OCI-LY7 (cell line): ENCODE results near the gene TBC1D21. TPM values are rescaled to one million over a fixed set of nuclear protein-coding genes. Genes with fewer than 3 reads are reported as not detected.

ENCODE experiments used
- BruUV-seq: library from RNA; stranded (reverse); fragments of 400-500 nt; replicated peaks from 2 replicates; lab custom pipeline; 2021; lab: Mats Ljungman, UMichigan
- CTCF ChIA-PET: fragments of 300-600 bp; sonication (Branson Sonifier 250); formaldehyde crosslinking; loops from one replicate; lab custom pipeline; 2022; ENCODE audit warnings: antibody characterized with exemption; ENCODE audit not compliant: unreplicated experiment; lab: Charles Lee
- POLR2A ChIA-PET: fragments of 300-600 bp; sonication (Branson Sonifier 250); formaldehyde crosslinking; loops from one replicate; lab custom pipeline; 2022; ENCODE audit warnings: antibody characterized with exemption; lab: Charles Lee
- DNase-seq: peaks from one replicate; pipeline ENCODE4 v3.0.0-alpha.2; 2015; ENCODE audit warnings: low spot score
- H2AFZ ChIP-seq: fragments of 200-600 bp; sonication (generic), shearing (Covaris generic); 2 replicates; pipeline ENCODE4 v1.6.1; 2014; ENCODE audit warnings: mild to moderate bottlenecking, antibody characterized with exemption, low read length, moderate library complexity
- H3K27ac ChIP-seq: fragments of 200-600 bp; sonication (generic); 2 replicates; pipeline ENCODE4 v1.5.1; 2014; ENCODE audit warnings: mixed run types, low read depth, mild to moderate bottlenecking, moderate library complexity, low read length, inconsistent platforms; ENCODE audit not compliant: poor library complexity, severe bottlenecking
- H3K36me3 ChIP-seq: fragments of 200-600 bp; sonication (generic); 2 replicates; pipeline ENCODE4 v1.6.1; 2014; ENCODE audit warnings: mild to moderate bottlenecking, antibody characterized with exemption, low read length, moderate library complexity, mixed read lengths; ENCODE audit not compliant: insufficient read depth
- H3K4me1 ChIP-seq: fragments of 200-600 bp; sonication (generic); 2 replicates; pipeline ENCODE4 v1.5.1; 2014; ENCODE audit warnings: mild to moderate bottlenecking, low read length; ENCODE audit not compliant: insufficient read depth, poor library complexity, severe bottlenecking
- H3K4me2 ChIP-seq: fragments of 200-600 bp; sonication (generic); 2 replicates; pipeline ENCODE4 v1.6.1; 2014; ENCODE audit warnings: mild to moderate bottlenecking, low read length
- H3K4me3 ChIP-seq: fragments of 200-600 bp; sonication (generic); 2 replicates; pipeline ENCODE4 v1.5.1; 2014; ENCODE audit warnings: mild to moderate bottlenecking, low read depth, low read length; ENCODE audit not compliant: poor library complexity, severe bottlenecking
- H3K79me2 ChIP-seq: fragments of 200-600 bp; sonication (generic); 2 replicates; pipeline ENCODE4 v1.6.1; 2016; ENCODE audit warnings: low read depth, mild to moderate bottlenecking, low read length, moderate library complexity, mixed read lengths; ENCODE audit not compliant: insufficient read depth
- H3K9me2 ChIP-seq: fragments of 200-600 bp; sonication (generic); 2 replicates; pipeline ENCODE4 v1.6.1; 2016; ENCODE audit warnings: mild to moderate bottlenecking, low read length, mixed read lengths; ENCODE audit not compliant: insufficient read depth
- H3K9me3 ChIP-seq: fragments of 200-600 bp; sonication (generic); 2 replicates; pipeline ENCODE4 v1.6.1; 2014; ENCODE audit warnings: mild to moderate bottlenecking, mixed run types, low read length, mixed read lengths
- H4K20me1 ChIP-seq: fragments of 200-600 bp; sonication (generic); 2 replicates; pipeline ENCODE4 v1.6.1; 2014; ENCODE audit warnings: mild to moderate bottlenecking, antibody characterized with exemption, low read length, moderate library complexity, mixed read lengths; ENCODE audit not compliant: insufficient read depth
- EZH2phosphoT487 ChIP-seq: fragments of 200-600 bp; sonication (generic); IDR thresholded peaks from 2 replicates; pipeline ENCODE4 v1.6.1; 2018; ENCODE audit warnings: low read depth, borderline replicate concordance, mild to moderate bottlenecking, mixed run types, antibody characterized with exemption, low read length, moderate library complexity, mixed read lengths
- intact Hi-C: fragments of 100-400 bp; cut with micrococcal nuclease; formaldehyde crosslinking; loops from one replicate; pipeline ENCODE4 v1.10.0; 2022; ENCODE audit not compliant: unreplicated experiment
- total RNA-seq, 2 experiments: library from RNA; depleted of rRNA in 1 of 2; stranded (reverse); fragments of >200 nt in 1 of 2; shearing (Covaris generic) in 1 of 2; gene quantifications; 2 replicates each; pipeline ENCODE4 v1.2.3, GENCODE V29; 2014 to 2022
- TF ChIP-seq, protein P1 (sequence below): fragments of 200-600 bp; sonication (generic); conservative IDR thresholded peaks from 2 replicates; pipeline ENCODE4 v1.5.1; 2014; ENCODE audit warnings: mild to moderate bottlenecking, antibody characterized with exemption, low read length, moderate library complexity, mixed read lengths

TBC1D21 gene
- total RNA-seq, 2 experiments from 2014 or later = not detected

DNA sequence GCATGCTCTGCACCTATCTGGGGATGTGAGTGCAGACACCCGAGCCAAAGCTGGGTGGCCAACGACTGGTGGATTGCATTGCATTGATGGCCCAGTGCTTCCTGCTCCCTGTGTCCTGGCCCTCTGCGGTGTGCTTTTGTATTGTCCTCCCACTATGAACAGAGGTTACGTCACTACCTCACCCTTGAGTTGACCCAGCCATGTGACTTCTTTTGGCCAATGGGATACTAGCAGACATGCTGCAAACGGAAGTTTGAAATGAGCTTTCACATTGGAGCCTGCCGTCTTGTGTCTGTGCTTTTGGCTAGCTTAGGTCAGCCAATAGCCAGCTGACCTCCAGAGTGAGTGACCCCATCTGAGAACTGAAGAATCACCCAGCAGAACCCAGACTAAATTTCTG, 15.3 kb upstream of the TBC1D21 start:
- TF ChIP-seq, protein P1, sequence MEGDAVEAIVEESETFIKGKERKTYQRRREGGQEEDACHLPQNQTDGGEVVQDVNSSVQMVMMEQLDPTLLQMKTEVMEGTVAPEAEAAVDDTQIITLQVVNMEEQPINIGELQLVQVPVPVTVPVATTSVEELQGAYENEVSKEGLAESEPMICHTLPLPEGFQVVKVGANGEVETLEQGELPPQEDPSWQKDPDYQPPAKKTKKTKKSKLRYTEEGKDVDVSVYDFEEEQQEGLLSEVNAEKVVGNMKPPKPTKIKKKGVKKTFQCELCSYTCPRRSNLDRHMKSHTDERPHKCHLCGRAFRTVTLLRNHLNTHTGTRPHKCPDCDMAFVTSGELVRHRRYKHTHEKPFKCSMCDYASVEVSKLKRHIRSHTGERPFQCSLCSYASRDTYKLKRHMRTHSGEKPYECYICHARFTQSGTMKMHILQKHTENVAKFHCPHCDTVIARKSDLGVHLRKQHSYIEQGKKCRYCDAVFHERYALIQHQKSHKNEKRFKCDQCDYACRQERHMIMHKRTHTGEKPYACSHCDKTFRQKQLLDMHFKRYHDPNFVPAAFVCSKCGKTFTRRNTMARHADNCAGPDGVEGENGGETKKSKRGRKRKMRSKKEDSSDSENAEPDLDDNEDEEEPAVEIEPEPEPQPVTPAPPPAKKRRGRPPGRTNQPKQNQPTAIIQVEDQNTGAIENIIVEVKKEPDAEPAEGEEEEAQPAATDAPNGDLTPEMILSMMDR = no peak
- no peak for TF ChIP-seq EZH2phosphoT487
- Histone ChIP-seq H3K9me2 (no peaks in the 10 kb centered on the region), H3K4me3 (no peak overlapping the region), H2AFZ (no peak overlapping the region), H3K27ac (no peak overlapping the region), H3K79me2 (no peaks in the 10 kb centered on the region), H3K36me3 (no peaks in the 10 kb centered on the region), H3K9me3 (no peaks in the 10 kb centered on the region), H3K4me2 (no peak overlapping the region), H4K20me1 (no peaks in the 10 kb centered on the region), H3K4me1 (no peaks in the 10 kb centered on the region)
- BruUV-seq = no TSS peak
- ChIA-PET POLR2A (no interaction called here), CTCF (interaction anchor here (0.6 kb wide), 1 partner anchor 729 kb away, joined by 3 read pairs; no protein-coding TSS in a partner anchor)
- DNase-seq = no peak
- intact Hi-C loops = no loop called here

DNA sequence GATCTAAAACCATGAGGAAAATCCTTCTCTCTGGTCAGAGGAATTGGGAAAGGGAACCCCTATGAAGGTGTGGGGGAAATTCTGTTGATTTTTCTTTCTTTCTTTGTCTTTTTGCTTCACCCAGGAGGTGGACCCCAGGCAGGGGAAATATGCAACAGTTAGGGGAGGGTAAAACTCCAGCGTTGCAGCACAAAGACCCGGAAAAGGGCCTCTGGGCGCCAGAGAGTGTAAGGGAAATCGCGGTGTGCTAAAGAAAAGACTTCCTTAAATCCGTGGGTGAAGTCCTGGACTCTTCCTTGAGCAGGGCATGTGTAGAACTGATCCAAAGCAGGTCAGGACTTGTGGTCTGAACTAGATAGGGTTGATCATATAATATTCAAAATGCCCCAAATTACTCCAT, 11.1 kb upstream of the TBC1D21 start:
- H3K4me2 ChIP-seq = no peak overlapping the region
- no peaks in the 10 kb centered on the region for H3K79me2 ChIP-seq
- H3K4me3 ChIP-seq = no peak overlapping the region
- ChIA-PET POLR2A (no interaction called here), CTCF (no interaction called here)
- no peaks in the 10 kb centered on the region for H3K4me1 ChIP-seq
- intact Hi-C loops = no loop called here
- no peak overlapping the region for H2AFZ ChIP-seq
- no peak for DNase-seq
- H4K20me1 ChIP-seq = no peaks in the 10 kb centered on the region
- no peak overlapping the region for H3K27ac ChIP-seq
- no peaks in the 10 kb centered on the region for H3K9me3 ChIP-seq
- BruUV-seq = no TSS peak
- no peaks in the 10 kb centered on the region for H3K36me3 ChIP-seq
- TF ChIP-seq, protein P1 = no peak
- no peak for TF ChIP-seq EZH2phosphoT487
- no peaks in the 10 kb centered on the region for H3K9me2 ChIP-seq

- Histone ChIP-seq H3K79me2 (no peaks in the 10 kb centered on the region), H3K4me2 (no peak overlapping the region), H2AFZ (no peak overlapping the region), H3K4me1 (no peaks in the 10 kb centered on the region), H4K20me1 (no peaks in the 10 kb centered on the region), H3K9me2 (no peaks in the 10 kb centered on the region), H3K9me3 (no peaks in the 10 kb centered on the region), H3K36me3 (no peaks in the 10 kb centered on the region), H3K4me3 (no peak overlapping the region), H3K27ac (no peak overlapping the region)
- no TSS peak for BruUV-seq
- CTCF ChIA-PET = no interaction called here
- DNase-seq = no peak
- TF ChIP-seq, protein P1 = no peak
- no peak for TF ChIP-seq EZH2phosphoT487
- intact Hi-C loops = no loop called here
- POLR2A ChIA-PET = no interaction called here
These were observed 8.0 kb upstream of the TBC1D21 start for GRCh38 chr15:73865379-73865778.
